Osteoblast (primary cell): ENCODE measurements around the gene YEATS2. TPM values are rescaled to one million over a fixed set of nuclear protein-coding genes. Genes with fewer than 3 reads are reported as not detected.
"Not testable (repeated sequence)": the region's sequence is repeated elsewhere in the genome, so short reads cannot be mapped to it uniquely, and the experiment has no call there.

Experiments used
- DNase-seq: peaks from one replicate; pipeline ENCODE4 v3.0.0; 2011; ENCODE audit warnings: low spot score, mixed read lengths; ENCODE audit not compliant: insufficient read length; ENCODE audit errors: missing footprints
- H2AFZ ChIP-seq: 2 replicates; pipeline ENCODE4 v1.6.0; 2011; ENCODE audit warnings: mild to moderate bottlenecking, low read length
- H3K27ac ChIP-seq: 2 replicates; pipeline ENCODE4 v1.5.1; 2011; ENCODE audit warnings: mild to moderate bottlenecking, low read depth, low read length, moderate library complexity
- H3K27me3 ChIP-seq: 2 replicates; pipeline ENCODE4 v1.6.0; 2012; ENCODE audit warnings: mild to moderate bottlenecking, control low read depth, inconsistent platforms, low read length, moderate library complexity; ENCODE audit not compliant: insufficient read depth
- H3K36me3 ChIP-seq: 2 replicates; pipeline ENCODE4 v1.5.1; 2011; ENCODE audit warnings: mild to moderate bottlenecking, low read length, control low read depth, moderate library complexity; ENCODE audit not compliant: insufficient read depth
- H3K4me1 ChIP-seq: 2 replicates; pipeline ENCODE4 v1.5.1; 2011; ENCODE audit warnings: mild to moderate bottlenecking, low read length, control low read depth, moderate library complexity; ENCODE audit not compliant: insufficient read depth
- H3K4me2 ChIP-seq: 2 replicates; pipeline ENCODE4 v1.6.0; 2011; ENCODE audit warnings: mild to moderate bottlenecking, low read length; ENCODE audit not compliant: insufficient read depth
- H3K4me3 ChIP-seq: fragments of 200-600 bp; sonication (generic); 3 replicates; pipeline ENCODE4 v1.5.1; 2012; ENCODE audit warnings: mild to moderate bottlenecking, low read length, inconsistent platforms; ENCODE audit not compliant: insufficient read depth
- H3K79me2 ChIP-seq: 2 replicates; pipeline ENCODE4 v1.6.0; 2012; ENCODE audit warnings: mild to moderate bottlenecking, low read length, control low read depth, inconsistent platforms; ENCODE audit not compliant: insufficient read depth
- H3K9me3 ChIP-seq: 2 replicates; pipeline ENCODE4 v1.5.1; 2011; ENCODE audit warnings: low read depth, low read length, control low read depth
- H4K20me1 ChIP-seq: 2 replicates; pipeline ENCODE4 v1.6.0; 2012; ENCODE audit warnings: mild to moderate bottlenecking, low read length, control low read depth; ENCODE audit not compliant: insufficient read depth
- CTCF ChIP-seq: IDR thresholded peaks from 2 replicates; pipeline ENCODE4 v1.5.1; 2011; ENCODE audit warnings: mild to moderate bottlenecking, low read depth, low read length, moderate library complexity; ENCODE audit errors: extremely low read depth
- total RNA-seq: library from RNA; depleted of rRNA; stranded (reverse); fragments of >200 nt; gene quantifications from 2 replicates; pipeline ENCODE4 v1.2.3, GENCODE V29; 2012

The YEATS2 gene
- total RNA-seq, 1 donor = 32.2 TPM

DNA sequence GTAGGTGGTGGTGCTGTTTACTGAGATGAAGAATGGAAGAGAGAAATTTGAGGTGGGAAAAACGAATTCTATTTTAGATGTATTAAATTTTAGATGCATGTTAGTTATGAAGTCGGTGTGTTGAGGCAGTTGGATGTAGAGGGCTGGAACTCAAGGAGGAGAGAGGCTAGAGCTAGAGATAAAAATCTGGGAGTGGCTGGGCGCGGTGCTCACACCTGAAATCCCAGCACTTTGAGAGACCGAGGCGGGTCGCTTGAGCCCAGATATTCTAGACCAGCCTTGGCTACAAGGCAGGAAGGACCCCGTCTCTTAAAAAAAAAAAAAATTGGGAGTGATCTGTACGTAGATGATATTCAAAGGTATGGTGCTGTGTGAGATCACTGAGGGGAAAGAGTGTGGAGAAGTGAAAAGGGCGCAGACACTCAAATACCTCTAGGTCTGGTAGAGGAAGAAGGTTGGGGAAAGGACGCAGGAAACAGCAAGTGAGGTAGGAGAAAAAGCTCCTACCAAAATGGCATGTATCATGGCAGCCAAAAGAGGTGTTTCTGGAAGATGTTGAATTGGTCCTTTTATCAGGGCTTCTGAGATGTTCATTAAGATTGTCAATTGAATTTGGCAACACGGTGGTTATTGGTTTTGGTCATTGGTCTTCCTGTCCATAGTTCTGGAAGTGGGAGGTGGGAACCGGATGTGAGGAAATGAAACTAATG, 1.8 kb downstream of the YEATS2 start:
- peak; percentile 83 for DNase-seq
- no peaks in the 10 kb centered on the region for H3K36me3 ChIP-seq
- peaks cover 24% of the 10 kb centered on the region for H4K20me1 ChIP-seq
- H3K27ac ChIP-seq = peak overlapping the region; percentile 79
- peak overlapping the region; percentile 97 for H3K4me3 ChIP-seq
- H3K27me3 ChIP-seq = no peaks in the 10 kb centered on the region
- H3K4me1 ChIP-seq = peaks cover 5% of the 10 kb centered on the region
- peaks cover 71% of the 10 kb centered on the region for H3K79me2 ChIP-seq
- peak overlapping the region; percentile 82 for H3K4me2 ChIP-seq
- no peak overlapping the region for H2AFZ ChIP-seq
- no peaks in the 10 kb centered on the region for H3K9me3 ChIP-seq
- no peak for TF ChIP-seq CTCF

DNA sequence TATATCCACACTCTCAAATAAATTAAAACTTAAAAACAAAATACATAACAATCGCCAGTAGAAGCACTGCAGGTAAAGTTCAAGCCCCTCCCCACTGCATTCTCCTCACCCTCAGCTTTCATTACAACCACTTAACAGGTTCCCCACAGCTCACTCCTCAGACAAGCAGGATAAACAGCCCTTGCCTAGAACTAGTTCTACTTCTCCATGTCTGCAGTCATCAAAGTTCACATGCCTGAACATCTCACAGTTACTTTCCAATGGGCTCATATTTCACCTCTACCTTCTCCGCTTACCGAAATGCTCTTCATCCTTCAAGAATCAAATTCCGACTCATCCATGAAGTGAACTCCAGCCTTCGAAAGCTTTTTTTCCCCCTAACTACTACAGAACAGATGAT, 4.1 kb downstream of the YEATS2 start:
- Histone ChIP-seq H2AFZ (no peak overlapping the region), H3K4me3 (no peak overlapping the region), H3K79me2 (peaks cover 94% of the 10 kb centered on the region), H3K4me1 (peaks cover 5% of the 10 kb centered on the region), H3K27ac (no peak overlapping the region), H4K20me1 (peaks cover 32% of the 10 kb centered on the region), H3K36me3 (no peaks in the 10 kb centered on the region), H3K27me3 (no peaks in the 10 kb centered on the region), H3K4me2 (no peak overlapping the region), H3K9me3 (no peaks in the 10 kb centered on the region)
- no peak for TF ChIP-seq CTCF
- no peak for DNase-seq

DNA sequence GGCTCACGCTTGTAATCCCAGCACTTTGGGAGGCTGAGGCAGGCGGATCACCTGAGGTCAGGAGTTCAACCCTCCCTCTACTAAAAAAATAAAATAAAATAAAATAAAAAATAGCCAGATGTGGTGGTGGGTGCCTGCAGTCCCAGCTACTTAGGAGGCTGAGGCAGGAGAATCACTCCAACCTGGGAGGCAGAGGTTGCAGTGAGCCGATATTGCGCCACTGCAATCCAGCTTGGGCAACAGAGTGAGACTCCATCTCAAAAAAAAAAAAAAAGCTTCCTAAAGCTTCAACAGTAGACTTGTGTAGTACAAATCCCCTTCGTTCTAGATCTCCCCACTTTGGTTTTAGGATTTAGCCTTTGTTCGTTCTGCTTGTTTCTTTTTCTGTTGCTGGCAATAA, 6.3 kb downstream of the YEATS2 start:
- not testable (repeated sequence) for DNase-seq, H3K36me3 ChIP-seq, H3K4me1 ChIP-seq, H3K27ac ChIP-seq, H3K9me3 ChIP-seq, H3K4me2 ChIP-seq, H2AFZ ChIP-seq, H3K27me3 ChIP-seq, H3K4me3 ChIP-seq
- Histone ChIP-seq H3K79me2 (peaks cover 100% of the 10 kb centered on the region), H4K20me1 (peaks cover 37% of the 10 kb centered on the region)

- no peak for TF ChIP-seq CTCF
- Histone ChIP-seq H3K27ac (no peak overlapping the region), H3K36me3 (peaks cover 1% of the 10 kb centered on the region), H3K4me2 (no peak overlapping the region), H3K4me1 (no peaks in the 10 kb centered on the region), H3K9me3 (no peaks in the 10 kb centered on the region), H3K27me3 (no peaks in the 10 kb centered on the region), H4K20me1 (peaks cover 53% of the 10 kb centered on the region), H2AFZ (no peak overlapping the region), H3K4me3 (no peak overlapping the region), H3K79me2 (peaks cover 95% of the 10 kb centered on the region)
- peak; percentile 26 for DNase-seq
These were observed 12.6 kb downstream of the YEATS2 start for GRCh38 chr3:183710231-183710630.
